Heart left ventricle (tissue), 13 donors: ENCODE results near the gene NPVF.
A peak's percentile ranks its signal among the peaks of the same experiment; 100 is the strongest.

Source experiments
- CTCF ChIP-seq, 12 donors: fragments of 200-600 bp; sonication (generic) in 4 of 12; IDR thresholded peaks; one replicate each; pipeline versions ENCODE4 v1.5.0 to v1.8.0; 2018 to 2022; ENCODE audit warnings: antibody characterized with exemption in 12 of 12, mild to moderate bottlenecking in 5 of 12
- POLR2A ChIP-seq, 2 donors: fragments of 450-650 bp; IDR thresholded peaks; one replicate each; pipeline ENCODE4 v1.6.1; 2017; ENCODE audit warnings: antibody characterized with exemption in 2 of 2, mild to moderate bottlenecking in 2 of 2, moderate library complexity in 2 of 2
- donor health status: ischemic (EF 13 %, LVEDD 7.1; RV severe dilation, severe dysfunction).
- donor health status: DM: no; HTN: yes; CAD: no.
- donor health status: DM: no; HTN: no; CAD: no.
- donor health status: ischemic (EF 25% LVEDD 6.9; RV normal size, moderate dysfunction).
- donor health status: ischemic (EF 25% LVEDD 5.7; RV mildly dilated, moderate dysfunction).
- donor health status: ischemic (EF 35%, LVEDD 5.7; RV mildly dilated, moderate dysfunction).
- donor health status: nonischemic (EF 11% LVEDD 7.7; RV severe dilation, severe dysfunction).
- donor health status: DM: yes; HTN: yes; CAD: no.
- donor health status: PGD.
- donor health status: ischemic (EF 29% LVEDD 5.4; RV normal size, mild dysfunction).
- donor health status: nonischemic (EF 23%, LVEDD 6.1; RV moderate dilation, normal function).

DNA sequence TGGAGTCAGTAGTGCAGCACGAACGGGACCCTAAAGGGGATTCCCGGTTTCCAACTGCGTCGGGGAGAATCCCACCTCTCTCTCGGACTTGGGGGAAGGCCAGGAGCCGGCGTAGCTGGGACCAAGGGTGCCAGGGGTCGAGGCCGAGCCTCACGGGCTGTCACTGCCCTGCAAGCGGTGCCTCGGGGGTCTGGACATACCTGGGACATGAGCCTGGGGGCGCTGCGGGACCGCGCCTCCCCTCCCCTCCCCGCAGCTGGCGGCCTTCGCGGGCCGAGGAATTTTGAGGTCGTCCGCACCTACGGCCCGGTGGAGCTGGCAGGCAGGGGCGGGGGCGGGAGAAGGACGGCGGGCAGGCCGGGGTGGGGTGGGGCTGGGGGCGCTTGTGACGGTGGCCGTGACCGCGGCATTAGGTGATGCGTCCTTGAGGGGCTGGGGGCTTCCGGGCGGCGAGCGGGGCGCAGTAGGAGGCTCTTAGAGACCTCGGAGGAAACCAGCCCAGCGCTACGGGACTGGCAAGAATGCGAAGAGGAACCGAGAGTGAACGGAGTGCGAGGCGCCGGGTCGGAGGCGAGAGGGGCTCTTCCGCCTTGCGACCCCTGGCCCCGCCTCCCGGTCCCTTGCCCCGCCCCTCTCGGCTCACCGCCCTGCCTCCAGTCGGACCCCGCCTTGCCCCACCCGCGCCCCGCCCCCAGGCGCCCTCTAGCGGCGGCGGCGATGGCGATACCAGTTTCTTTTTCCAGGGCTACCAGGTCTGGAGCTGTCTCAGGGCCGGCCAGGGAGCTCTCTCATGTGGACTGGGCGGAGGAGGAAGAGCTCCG is 48.3 kb downstream of the NPVF start:
- TF ChIP-seq CTCF (IDR thresholded peaks at IDR 0.05) (peak; percentile 84 to 97 (median 94)), POLR2A (IDR thresholded peaks at IDR 0.05) (peak in 1 of 2 donors; percentile 53)
